OCI-LY1 (cell line): ENCODE results near the gene DOCK6.

Experiments used
- H2AFZ ChIP-seq: fragments of 200-600 bp; sonication (generic), shearing (Covaris generic); 2 replicates; pipeline ENCODE4 v1.6.0; 2014; ENCODE audit warnings: antibody characterized with exemption, mild to moderate bottlenecking, low read length
- H3F3A ChIP-seq: fragments of 200-600 bp; sonication (generic), shearing (Covaris generic); 2 replicates; pipeline ENCODE4 v1.6.0; 2014; ENCODE audit warnings: mild to moderate bottlenecking, antibody characterized with exemption, low read length, moderate library complexity; ENCODE audit not compliant: insufficient read depth
- H3K27ac ChIP-seq: fragments of 200-600 bp; sonication (generic); 2 replicates; pipeline ENCODE4 v1.5.1; 2014; ENCODE audit warnings: low read length, mixed run types, mild to moderate bottlenecking, low read depth; ENCODE audit not compliant: poor library complexity, severe bottlenecking
- H3K27me3 ChIP-seq: fragments of 200-600 bp; sonication (generic); 2 replicates; pipeline ENCODE4 v1.6.0; 2014; ENCODE audit warnings: antibody characterized with exemption, mild to moderate bottlenecking, low read length, moderate library complexity; ENCODE audit not compliant: insufficient read depth
- H3K36me3 ChIP-seq: fragments of 200-600 bp; sonication (generic); 2 replicates; pipeline ENCODE4 v1.6.1; 2014; ENCODE audit warnings: mild to moderate bottlenecking, antibody characterized with exemption, low read length, moderate library complexity, mixed read lengths; ENCODE audit not compliant: insufficient read depth
- H3K4me1 ChIP-seq: fragments of 200-600 bp; sonication (generic); 2 replicates; pipeline ENCODE4 v1.5.1; 2014; ENCODE audit warnings: mild to moderate bottlenecking, low read length, moderate library complexity; ENCODE audit not compliant: insufficient read depth, severe bottlenecking
- H3K4me2 ChIP-seq: fragments of 200-600 bp; sonication (generic), shearing (Covaris generic); 2 replicates; pipeline ENCODE4 v1.6.1; 2014; ENCODE audit warnings: low read length
- H3K4me3 ChIP-seq: fragments of 200-600 bp; sonication (generic); 2 replicates; pipeline ENCODE4 v1.5.1; 2014; ENCODE audit warnings: low read length, low read depth, mild to moderate bottlenecking, mixed read lengths; ENCODE audit not compliant: poor library complexity, severe bottlenecking
- H3K79me2 ChIP-seq: fragments of 200-600 bp; shearing (Covaris generic); 2 replicates; pipeline ENCODE4 v1.6.1; 2016; ENCODE audit warnings: mixed run types, low read length, mixed read lengths; ENCODE audit not compliant: insufficient read depth
- H3K9ac ChIP-seq: fragments of 200-600 bp; sonication (generic), shearing (Covaris generic); 2 replicates; pipeline ENCODE4 v1.6.1; 2014; ENCODE audit warnings: mild to moderate bottlenecking, low read length, mixed read lengths
- H3K9me2 ChIP-seq: fragments of 200-600 bp; sonication (generic), shearing (Covaris generic); 2 replicates; pipeline ENCODE4 v1.6.1; 2014; ENCODE audit warnings: low read depth, mild to moderate bottlenecking, low read length, mixed read lengths
- H3K9me3 ChIP-seq: fragments of 200-600 bp; shearing (Covaris generic); 2 replicates; pipeline ENCODE4 v1.6.1; 2014; ENCODE audit warnings: low read length, mixed read lengths
- H4K20me1 ChIP-seq: fragments of 200-600 bp; sonication (generic), shearing (Covaris generic); 2 replicates; pipeline ENCODE4 v1.6.0; 2016; ENCODE audit warnings: mild to moderate bottlenecking, low read length; ENCODE audit not compliant: insufficient read depth
- EZH2 ChIP-seq: fragments of 200-600 bp; sonication (generic), shearing (Covaris generic); IDR thresholded peaks from 2 replicates; pipeline ENCODE4 v1.8.0; 2017; ENCODE audit warnings: borderline replicate concordance, mixed run types, mild to moderate bottlenecking, antibody characterized with exemption, low read length, moderate library complexity, mixed read lengths
- TF ChIP-seq, protein P1 (sequence below): fragments of 200-600 bp; sonication (generic), shearing (Covaris generic); IDR thresholded peaks from 2 replicates; pipeline ENCODE4 v1.5.1; 2017; ENCODE audit warnings: mild to moderate bottlenecking, antibody characterized with exemption, low read length, moderate library complexity, mixed read lengths

DOCK6 gene

DNA sequence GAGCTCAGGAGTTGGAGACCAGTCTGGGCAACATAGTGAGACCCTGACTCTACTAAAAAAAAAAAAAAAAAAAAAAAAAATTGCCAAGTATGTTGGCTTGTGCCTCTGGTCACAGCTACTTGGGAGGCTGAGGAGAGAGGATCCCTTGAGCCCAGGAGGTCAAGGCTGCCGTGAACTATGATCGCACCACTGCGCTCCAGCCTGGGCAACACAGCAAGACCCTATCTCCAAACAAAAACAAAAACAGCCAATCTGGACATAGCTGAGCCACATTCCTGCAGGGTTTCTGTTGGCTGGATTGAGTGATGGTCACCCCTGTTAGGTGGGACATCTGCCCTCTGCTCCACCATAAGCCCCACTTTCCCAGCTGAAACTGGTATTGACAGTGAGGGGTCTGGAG lies 36.5 kb downstream of the DOCK6 start:
- no peak overlapping the region for H3K4me2 ChIP-seq
- H3K9me2 ChIP-seq, result no peaks in the 10 kb centered on the region
- TF ChIP-seq, protein P1, sequence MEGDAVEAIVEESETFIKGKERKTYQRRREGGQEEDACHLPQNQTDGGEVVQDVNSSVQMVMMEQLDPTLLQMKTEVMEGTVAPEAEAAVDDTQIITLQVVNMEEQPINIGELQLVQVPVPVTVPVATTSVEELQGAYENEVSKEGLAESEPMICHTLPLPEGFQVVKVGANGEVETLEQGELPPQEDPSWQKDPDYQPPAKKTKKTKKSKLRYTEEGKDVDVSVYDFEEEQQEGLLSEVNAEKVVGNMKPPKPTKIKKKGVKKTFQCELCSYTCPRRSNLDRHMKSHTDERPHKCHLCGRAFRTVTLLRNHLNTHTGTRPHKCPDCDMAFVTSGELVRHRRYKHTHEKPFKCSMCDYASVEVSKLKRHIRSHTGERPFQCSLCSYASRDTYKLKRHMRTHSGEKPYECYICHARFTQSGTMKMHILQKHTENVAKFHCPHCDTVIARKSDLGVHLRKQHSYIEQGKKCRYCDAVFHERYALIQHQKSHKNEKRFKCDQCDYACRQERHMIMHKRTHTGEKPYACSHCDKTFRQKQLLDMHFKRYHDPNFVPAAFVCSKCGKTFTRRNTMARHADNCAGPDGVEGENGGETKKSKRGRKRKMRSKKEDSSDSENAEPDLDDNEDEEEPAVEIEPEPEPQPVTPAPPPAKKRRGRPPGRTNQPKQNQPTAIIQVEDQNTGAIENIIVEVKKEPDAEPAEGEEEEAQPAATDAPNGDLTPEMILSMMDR, result no peak
- no peak for TF ChIP-seq EZH2
- H4K20me1 ChIP-seq, result no peaks in the 10 kb centered on the region
- H3K4me1 ChIP-seq, result no peaks in the 10 kb centered on the region
- H3K79me2 ChIP-seq, result no peaks in the 10 kb centered on the region
- H3K36me3 ChIP-seq, result peaks cover 13% of the 10 kb centered on the region
- H3K27me3 ChIP-seq, result no peaks in the 10 kb centered on the region
- H3F3A ChIP-seq, result no peaks in the 10 kb centered on the region
- no peak overlapping the region for H3K27ac ChIP-seq
- H3K9me3 ChIP-seq, result 0 out of 2 replicates have a peak, but pooled peaks cover 4% of the 10 kb centered on the region
- no peak overlapping the region for H3K4me3 ChIP-seq
- H2AFZ ChIP-seq, result no peak overlapping the region
- no peak overlapping the region for H3K9ac ChIP-seq

DNA sequence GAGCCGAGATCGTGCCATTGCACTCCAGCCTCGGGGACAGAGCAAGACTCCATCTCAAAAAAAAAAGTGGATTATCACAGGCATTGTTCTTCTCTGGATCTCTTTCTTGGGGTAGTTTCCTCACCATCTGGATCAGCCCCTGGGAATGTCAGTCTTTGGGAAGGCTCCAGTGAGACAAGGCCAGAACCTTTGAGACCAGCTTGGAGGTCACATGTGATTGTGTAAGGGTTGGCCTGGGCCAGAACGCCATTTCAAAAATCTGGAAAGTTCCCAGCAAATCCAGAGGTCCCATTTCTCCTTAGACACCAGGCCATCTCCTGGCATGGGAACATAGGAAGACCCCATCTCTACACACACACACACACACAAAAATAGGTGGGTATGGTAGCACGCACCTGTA lies 37.2 kb downstream of the DOCK6 start:
- H4K20me1 ChIP-seq, result no peaks in the 10 kb centered on the region
- H3K9me3 ChIP-seq, result 0 out of 2 replicates have a peak, but pooled peaks cover 4% of the 10 kb centered on the region
- H3K4me1 ChIP-seq, result no peaks in the 10 kb centered on the region
- H3K9ac ChIP-seq, result no peak overlapping the region
- H2AFZ ChIP-seq, result no peak overlapping the region
- H3K36me3 ChIP-seq, result peaks cover 13% of the 10 kb centered on the region
- no peaks in the 10 kb centered on the region for H3K9me2 ChIP-seq
- H3F3A ChIP-seq, result no peaks in the 10 kb centered on the region
- H3K27me3 ChIP-seq, result no peaks in the 10 kb centered on the region
- H3K79me2 ChIP-seq, result no peaks in the 10 kb centered on the region
- no peak overlapping the region for H3K4me3 ChIP-seq
- H3K27ac ChIP-seq, result no peak overlapping the region
- TF ChIP-seq, protein P1, result no peak
- TF ChIP-seq EZH2, result no peak
- H3K4me2 ChIP-seq, result no peak overlapping the region

DNA sequence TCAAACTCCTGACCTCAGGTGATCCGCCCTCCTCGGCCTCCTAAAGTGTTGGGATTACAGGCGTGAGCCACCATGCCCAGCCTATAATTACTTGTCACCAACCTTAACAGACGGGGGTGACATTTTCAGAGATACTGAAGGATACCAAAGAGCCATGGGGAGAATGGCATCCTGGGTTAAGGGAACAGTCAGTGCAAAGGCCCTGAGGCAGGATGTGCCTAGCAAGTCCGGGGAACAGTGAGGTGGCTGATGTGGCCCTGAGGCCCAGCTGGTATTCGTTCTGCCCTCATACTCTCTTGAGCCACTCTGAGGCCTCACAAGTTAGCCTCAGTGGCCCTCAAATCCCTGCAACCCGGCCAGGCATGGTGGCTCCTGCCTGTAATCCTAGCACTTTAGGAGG lies 37.9 kb downstream of the DOCK6 start:
- Histone ChIP-seq H3K9me2 (no peaks in the 10 kb centered on the region), H2AFZ (no peak overlapping the region), H3K27me3 (no peaks in the 10 kb centered on the region), H3K79me2 (no peaks in the 10 kb centered on the region), H3K36me3 (peaks cover 13% of the 10 kb centered on the region), H3K4me2 (no peak overlapping the region), H3F3A (no peaks in the 10 kb centered on the region), H3K4me3 (no peak overlapping the region), H3K9ac (no peak overlapping the region), H4K20me1 (no peaks in the 10 kb centered on the region), H3K27ac (no peak overlapping the region), H3K4me1 (no peaks in the 10 kb centered on the region), H3K9me3 (0 out of 2 replicates have a peak, but pooled peaks cover 4% of the 10 kb centered on the region)
- TF ChIP-seq, protein P1, result no peak
- no peak for TF ChIP-seq EZH2
